ENCODE measurements around the gene PLEKHJ1. TPM values are rescaled to one million over a fixed set of nuclear protein-coding genes. Genes with fewer than 3 reads are reported as not detected.
A peak's percentile ranks its signal among the peaks of the same experiment; 100 is the strongest.

Gene PLEKHJ1
- total RNA-seq, 4 donors from 2014 or later: 41.6 to 56.7 (median 51.7) TPM

GRCh38 chr19:2274931-2275535 lies 38.9 kb upstream of the PLEKHJ1 start:
- no peaks in the 10 kb centered on the region for H3K27me3 ChIP-seq
- peak; percentile 15 for ATAC-seq
- H3K9me3 ChIP-seq: no peaks in the 10 kb centered on the region
- peaks cover 0 to 64% (median 42%) of the 10 kb centered on the region in 3 donors for H3K4me1 ChIP-seq
- 41 to 54% methylated on average over 3 to 7 of the region's 16 CpGs for WGBS, 2 donors (ENCODE audit: low coverage in 1 of 2)
- H3K27ac ChIP-seq: peak overlapping the region in 3 of 4 donors; percentile 5 to 94 (median 60)
- H3K36me3 ChIP-seq: peaks cover 0 to 47% of the 10 kb centered on the region in 2 donors
- peak in 3 of 4 experiments; percentile 63 to 72 (median 72) for TF ChIP-seq CTCF (IDR thresholded peaks at IDR 0.05)
- TF ChIP-seq EP300 (IDR thresholded peaks at IDR 0.05): no peak
- no peak for TF ChIP-seq POLR2A (IDR thresholded peaks at IDR 0.05)
- peak; percentile 23 for TF ChIP-seq POLR2AphosphoS5 (IDR thresholded peaks at IDR 0.05)
- peak overlapping the region in 1 of 2 donors; percentile 24 for H3K4me3 ChIP-seq

GRCh38 chr19:2274185-2274711 lies 38.1 kb upstream of the PLEKHJ1 start:
- no peaks in the 10 kb centered on the region for H3K9me3 ChIP-seq
- no peaks in the 10 kb centered on the region for H3K27me3 ChIP-seq
- peak overlapping the region in 1 of 2 donors; percentile 100 for H3K4me3 ChIP-seq
- peaks cover 0 to 47% of the 10 kb centered on the region in 2 donors for H3K36me3 ChIP-seq
- H3K4me1 ChIP-seq: peaks cover 0 to 64% (median 42%) of the 10 kb centered on the region in 3 donors
- peak overlapping the region in 3 of 4 donors; percentile 80 to 94 (median 82) for H3K27ac ChIP-seq
- TF ChIP-seq CTCF (IDR thresholded peaks at IDR 0.05): no peak
- WGBS, 2 donors (ENCODE audit: low coverage in 1 of 2): 68 to 73% methylated on average over 2 of the region's 9 CpGs
- no peak for ATAC-seq

- ATAC-seq: peak; percentile 16
- peak overlapping the region; percentile 36 to 94 (median 81) for H3K27ac ChIP-seq
- WGBS, 2 donors (ENCODE audit: low coverage in 1 of 2): 17 to 32% methylated on average over 5 to 14 of the region's 45 CpGs
- H3K9me3 ChIP-seq: no peaks in the 10 kb centered on the region
- peaks cover 0 to 47% of the 10 kb centered on the region in 2 donors for H3K36me3 ChIP-seq
- H3K4me3 ChIP-seq: peak overlapping the region; percentile 4 to 100
- no peaks in the 10 kb centered on the region for H3K27me3 ChIP-seq
- H3K4me1 ChIP-seq: peaks cover 0 to 68% (median 42%) of the 10 kb centered on the region in 3 donors
- TF ChIP-seq EP300 (IDR thresholded peaks at IDR 0.05) (no peak), POLR2AphosphoS5 (IDR thresholded peaks at IDR 0.05) (peak; percentile 52), CTCF (IDR thresholded peaks at IDR 0.05) (peak in 2 of 4 experiments; percentile 97 to 99), POLR2A (IDR thresholded peaks at IDR 0.05) (peak; percentile 16)
Observed at GRCh38 chr19:2273356-2274184, 37.4 kb upstream of the PLEKHJ1 start.

GRCh38 chr19:2271234-2272103 lies 35.3 kb upstream of the PLEKHJ1 start:
- Histone ChIP-seq H3K4me1 (peaks cover 0 to 78% (median 47%) of the 10 kb centered on the region in 3 donors), H3K4me3 (peak overlapping the region; percentile 88 to 100), H3K36me3 (peaks cover 0 to 36% of the 10 kb centered on the region in 2 donors), H3K27ac (peak overlapping the region; percentile 87 to 99 (median 96)), H3K27me3 (no peaks in the 10 kb centered on the region), H3K9me3 (no peaks in the 10 kb centered on the region)
- ATAC-seq: no peak
- TF ChIP-seq CTCF (IDR thresholded peaks at IDR 0.05): no peak
- no peak for TF ChIP-seq EP300 (IDR thresholded peaks at IDR 0.05)
- no peak for TF ChIP-seq POLR2AphosphoS5 (IDR thresholded peaks at IDR 0.05)
- no peak for TF ChIP-seq POLR2A (IDR thresholded peaks at IDR 0.05)
- 0 to 69% methylated on average over 3 to 7 of the region's 43 CpGs for WGBS, 2 donors (ENCODE audit: low coverage in 1 of 2)

Measured in gastroesophageal sphincter (tissue), 4 donors.